Measurements from ENCODE around the gene RAPGEF3.

Gene RAPGEF3

DNA sequence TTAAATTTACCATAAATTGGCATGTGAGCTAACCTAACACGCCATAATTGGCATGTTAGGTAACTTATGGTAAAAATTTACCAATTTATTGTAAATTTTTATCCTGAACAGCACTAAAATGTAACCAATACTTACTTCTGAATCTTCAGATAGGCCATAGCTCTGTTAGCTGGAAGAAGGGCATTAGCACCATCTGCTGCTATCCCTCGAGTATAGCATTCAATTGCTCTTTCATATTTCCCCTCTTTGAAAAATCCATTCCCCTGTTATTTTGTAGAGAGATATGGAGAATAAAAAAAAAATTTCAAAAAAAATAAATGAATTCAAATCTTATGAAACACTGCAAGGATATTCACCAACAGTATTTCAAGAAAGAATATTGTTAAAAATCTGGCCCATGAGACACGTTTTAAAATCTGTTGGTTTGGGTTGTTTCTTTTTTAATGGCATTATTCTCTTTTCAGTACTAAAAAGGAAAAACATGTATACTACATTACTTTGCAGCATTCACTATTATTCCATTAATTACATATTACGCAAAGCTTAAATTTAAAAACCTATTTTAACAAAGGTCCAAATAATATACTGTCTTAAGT is 71.9 kb downstream of the RAPGEF3 start:
- no peak for DNase-seq (ENCODE audit: low read depth in 3 of 3)
